B cell (primary cell): Measurements from ENCODE around the gene ANKRD42. TPM values are rescaled to one million over a fixed set of nuclear protein-coding genes. Genes with fewer than 3 reads are reported as not detected.

ENCODE experiments used
- ATAC-seq: fragments of 200-7000 bp; cut with Tn5 transposase; one replicate; pipeline ENCODE4 v1.10.0; 2021; ENCODE audit warnings: low read depth, mild to moderate bottlenecking, moderate number of reproducible peaks, moderate library complexity
- CTCF ChIA-PET: fragments of 350-600 bp; sonication (Branson Sonifier 250); formaldehyde crosslinking; loops from one replicate; lab custom pipeline; 2021; ENCODE audit warnings: antibody characterized with exemption, inconsistent platforms; lab: Charles Lee
- POLR2A ChIA-PET: fragments of 350-600 bp; sonication (Branson Sonifier 250); formaldehyde crosslinking; loops from one replicate; lab custom pipeline; 2021; ENCODE audit warnings: antibody characterized with exemption; lab: Charles Lee
- DNase-seq: peaks from one replicate; pipeline ENCODE4 v3.0.0; 2013
- H2AFZ ChIP-seq: 2 replicates; pipeline ENCODE4 v1.6.1; 2012; ENCODE audit warnings: mild to moderate bottlenecking, low read depth, low read length; ENCODE audit not compliant: insufficient read depth, poor library complexity, severe bottlenecking
- H3K27ac ChIP-seq, 2 donors: 1 replicate in 1 of 2; 2 replicates in 1 of 2; pipeline ENCODE4 v1.5.1; 2012 to 2013; ENCODE audit warnings: low read length in 2 of 2, mild to moderate bottlenecking in 2 of 2, moderate library complexity in 1 of 2
- H3K27me3 ChIP-seq, 4 experiments: fragments of 200-600 bp in 1 of 4; sonication (generic) in 1 of 4; replicated peaks in 1 of 4; 1 replicate in 2 of 4; 2 replicates in 2 of 4; pipeline versions ENCODE4 v1.6.1 to v1.7.0; 2013 to 2016; ENCODE audit warnings: low read length in 3 of 4, mild to moderate bottlenecking in 2 of 4, mixed read lengths in 1 of 4, moderate library complexity in 1 of 4; ENCODE audit not compliant: insufficient read depth in 4 of 4, control insufficient read depth in 3 of 4; ENCODE audit errors: control extremely low read depth in 1 of 4
- H3K36me3 ChIP-seq, 2 experiments: replicated peaks in 1 of 2; 1 replicate in 1 of 2; 2 replicates in 1 of 2; pipeline versions ENCODE4 v1.6.1 to v1.7.1; 2013; ENCODE audit warnings: low read length in 1 of 2; ENCODE audit not compliant: insufficient read depth in 2 of 2, control insufficient read depth in 1 of 2; ENCODE audit errors: control extremely low read depth in 1 of 2, extremely low read depth in 1 of 2
- H3K4me1 ChIP-seq, 2 donors: fragments of 200-600 bp in 1 of 2; sonication (generic) in 1 of 2; 1 replicate in 1 of 2; 2 replicates in 1 of 2; pipeline versions ENCODE4 v1.5.1 to v1.6.1; 2013 to 2017; ENCODE audit warnings: low read length in 2 of 2; ENCODE audit not compliant: control insufficient read depth in 2 of 2, insufficient read depth in 2 of 2
- H3K4me2 ChIP-seq: replicated peaks from 2 replicates; pipeline ENCODE3; 2012; ENCODE audit warnings: mild to moderate bottlenecking, low read depth, low read length; ENCODE audit not compliant: poor library complexity, severe bottlenecking
- H3K4me3 ChIP-seq, 5 experiments: fragments of 200-600 bp in 1 of 5; sonication (generic) in 1 of 5; 1 replicate in 3 of 5; 2 replicates in 2 of 5; pipeline versions ENCODE4 v1.5.1 to v1.7.0; 2011 to 2016; ENCODE audit warnings: low read length in 4 of 5, mild to moderate bottlenecking in 4 of 5, low read depth in 2 of 5, control low read depth in 1 of 5, moderate library complexity in 1 of 5; ENCODE audit not compliant: insufficient read depth in 1 of 5; ENCODE audit errors: control extremely low read depth in 1 of 5, extremely low read depth in 1 of 5
- H3K79me2 ChIP-seq: fragments of 200-600 bp; sonication (generic); one replicate; pipeline ENCODE4 v1.6.0; 2016; ENCODE audit warnings: low read length; ENCODE audit not compliant: control insufficient read depth, insufficient read depth
- H3K9ac ChIP-seq: fragments of 200-600 bp; sonication (generic); 2 replicates; pipeline ENCODE4 v1.6.1; 2017; ENCODE audit warnings: mild to moderate bottlenecking, low read length, moderate library complexity
- H3K9me3 ChIP-seq, 3 donors: one replicate each; pipeline versions ENCODE4 v1.6.1 to v1.7.1; 2013; ENCODE audit warnings: low read length in 2 of 3; ENCODE audit not compliant: control insufficient read depth in 2 of 3, insufficient read depth in 1 of 3; ENCODE audit errors: control extremely low read depth in 1 of 3
- H4K20me1 ChIP-seq: 2 replicates; pipeline ENCODE4 v1.6.0; 2012; ENCODE audit warnings: mild to moderate bottlenecking, low read length; ENCODE audit not compliant: insufficient read depth, control insufficient read depth, poor library complexity, severe bottlenecking
- H3K27ac Mint-ChIP-seq: one replicate; pipeline ENCODE4 v1.8.0; 2021; ENCODE audit warnings: mixed read lengths
- H3K27me3 Mint-ChIP-seq: one replicate; pipeline ENCODE4 v1.8.0; 2021; ENCODE audit warnings: mixed read lengths
- H3K4me1 Mint-ChIP-seq: one replicate; pipeline ENCODE4 v1.8.0; 2021; ENCODE audit warnings: mixed read lengths
- H3K4me3 Mint-ChIP-seq: one replicate; pipeline ENCODE4 v1.8.0; 2021; ENCODE audit warnings: mixed read lengths
- H3K9me3 Mint-ChIP-seq: one replicate; pipeline ENCODE4 v1.8.0; 2022; ENCODE audit warnings: mixed read lengths; ENCODE audit not compliant: insufficient read depth
- CTCF ChIP-seq: fragments of 200-600 bp; IDR thresholded peaks from one replicate; pipeline ENCODE4 v1.8.0; 2022; ENCODE audit warnings: antibody characterized with exemption, mild to moderate bottlenecking
- EZH2 ChIP-seq: IDR thresholded peaks from 2 replicates; pipeline ENCODE4 v1.6.1; 2012; ENCODE audit warnings: borderline replicate concordance, low read depth, mild to moderate bottlenecking, moderate library complexity, low read length; ENCODE audit not compliant: insufficient read depth, poor library complexity, severe bottlenecking
- WGBS: methylation state at CpG from one replicate; pipeline ENCODE4 v1.1.5; 2013; ENCODE audit warnings: missing lambda C conversion rate; ENCODE audit not compliant: insufficient coverage; 5-methylcytosine and 5-hydroxymethylcytosine counted together
- intact Hi-C: fragments of 100-400 bp; cut with micrococcal nuclease; formaldehyde crosslinking; loops from one replicate; pipeline ENCODE4 v1.10.0; 2022
- polyA plus RNA-seq: library from polyadenylated mRNA; depleted of rRNA; stranded (reverse); fragments of >200 nt; gene quantifications from 2 replicates; pipeline ENCODE4 v1.2.3, GENCODE V29; 2012
- total RNA-seq, 2 donors: library from RNA; stranded (reverse); fragments of 120-200 nt in 1 of 2; gene quantifications; 1 replicate in 1 of 2; 2 replicates in 1 of 2; pipeline versions ENCODE4 v1.2.3 to v1.2.4, GENCODE V29; 2013 to 2022

The ANKRD42 gene
- total and polyA plus RNA-seq, 2 donors (not counting 1 experiment from before 2014, with no cell fraction given), result 4.1 to 13.3 TPM

GRCh38 chr11:83292709-83293456 lies 99.4 kb downstream of the ANKRD42 start:
- intact Hi-C loops, result loop anchor here (1.0 kb wide), 1 partner anchor 523 kb away; no protein-coding TSS in a partner anchor
- ATAC-seq (peak; percentile 77), DNase-seq (peak; percentile 63)
- WGBS, result 48% methylated on average over 4 of the region's 7 CpGs
- Histone ChIP-seq H3K4me1 (peaks cover 9 to 12% of the 10 kb centered on the region in 2 donors), H3K79me2 (no peaks in the 10 kb centered on the region), H3K4me2 (peak overlapping the region; percentile 57), H3K36me3 (no peaks in the 10 kb centered on the region), H3K27ac (no peak overlapping the region), H3K27me3 (peaks cover 0 to 2% (median 0%) of the 10 kb centered on the region in 4 experiments), H2AFZ (peak overlapping the region; percentile 72), H4K20me1 (no peaks in the 10 kb centered on the region), H3K9me3 (no peaks in the 10 kb centered on the region), H3K9ac (no peak overlapping the region), H3K4me3 (peak overlapping the region in 1 of 5 experiments; percentile 21)
- H3K4me1 Mint-ChIP-seq, result peaks cover 20% of the 10 kb centered on the region
- TF ChIP-seq CTCF, result peak; percentile 79
- no peak for TF ChIP-seq EZH2
- H3K27ac Mint-ChIP-seq, result peak overlapping the region; percentile 56
- H3K9me3 Mint-ChIP-seq, result no peaks in the 10 kb centered on the region
- CTCF ChIA-PET, result interaction anchor here (0.6 to 4.0 kb wide), 24 partner anchors 8 to 535 kb away, joined by 3 to 32 read pairs (median 4); no protein-coding TSS in a partner anchor
- H3K4me3 Mint-ChIP-seq, result peak overlapping the region; percentile 71
- no peaks in the 10 kb centered on the region for H3K27me3 Mint-ChIP-seq
- POLR2A ChIA-PET, result interaction anchor here (0.6 kb wide), 1 partner anchor 364 kb away, joined by 5 read pairs; no protein-coding TSS in a partner anchor

GRCh38 chr11:83293457-83293774 lies 99.9 kb downstream of the ANKRD42 start:
- no peaks in the 10 kb centered on the region for H3K9me3 Mint-ChIP-seq
- TF ChIP-seq EZH2 (no peak), CTCF (no peak)
- ATAC-seq, result no peak
- DNase-seq, result no peak
- no peak overlapping the region for H3K9ac ChIP-seq
- POLR2A ChIA-PET, result interaction anchor here (0.6 kb wide), 1 partner anchor 364 kb away, joined by 5 read pairs; no protein-coding TSS in a partner anchor
- CTCF ChIA-PET, result interaction anchor here (0.7 to 4.0 kb wide), 20 partner anchors 8 to 531 kb away, joined by 3 to 32 read pairs (median 4); no protein-coding TSS in a partner anchor
- peaks cover 9 to 12% of the 10 kb centered on the region in 2 donors for H3K4me1 ChIP-seq
- H3K4me2 ChIP-seq, result no peak overlapping the region
- no peaks in the 10 kb centered on the region for H3K79me2 ChIP-seq
- H3K27me3 Mint-ChIP-seq, result no peaks in the 10 kb centered on the region
- H3K9me3 ChIP-seq, result no peaks in the 10 kb centered on the region
- peaks cover 15% of the 10 kb centered on the region for H3K4me1 Mint-ChIP-seq
- H3K36me3 ChIP-seq, result no peaks in the 10 kb centered on the region
- intact Hi-C loops, result no loop called here
- peaks cover 0 to 2% (median 0%) of the 10 kb centered on the region in 4 experiments for H3K27me3 ChIP-seq
- WGBS, result 92% methylated on average over 3 of the region's 4 CpGs
- H3K27ac ChIP-seq, result no peak overlapping the region
- H4K20me1 ChIP-seq, result no peaks in the 10 kb centered on the region
- no peak overlapping the region for H2AFZ ChIP-seq
- no peak overlapping the region for H3K4me3 Mint-ChIP-seq
- no peak overlapping the region for H3K4me3 ChIP-seq
- no peak overlapping the region for H3K27ac Mint-ChIP-seq
